ENCODE data around the gene NUDT22. TPM values are rescaled to one million over a fixed set of nuclear protein-coding genes. Genes with fewer than 3 reads are reported as not detected.

The NUDT22 gene
- total RNA-seq, 6 donors from 2014 or later: 30.3 to 94.3 (median 68.0) TPM

GRCh38 chr11:64208796-64209562 is 17.1 kb upstream of the NUDT22 start:
- peaks cover 24 to 46% (median 36%) of the 10 kb centered on the region in 4 donors for H3K4me1 ChIP-seq
- DNase-seq: peak in 1 of 2 donors; percentile 59
- TF ChIP-seq POLR2AphosphoS5 (IDR thresholded peaks at IDR 0.05) (no peak), EP300 (IDR thresholded peaks at IDR 0.05) (no peak), POLR2A (IDR thresholded peaks at IDR 0.05) (no peak)
- TF ChIP-seq, protein P1, sequence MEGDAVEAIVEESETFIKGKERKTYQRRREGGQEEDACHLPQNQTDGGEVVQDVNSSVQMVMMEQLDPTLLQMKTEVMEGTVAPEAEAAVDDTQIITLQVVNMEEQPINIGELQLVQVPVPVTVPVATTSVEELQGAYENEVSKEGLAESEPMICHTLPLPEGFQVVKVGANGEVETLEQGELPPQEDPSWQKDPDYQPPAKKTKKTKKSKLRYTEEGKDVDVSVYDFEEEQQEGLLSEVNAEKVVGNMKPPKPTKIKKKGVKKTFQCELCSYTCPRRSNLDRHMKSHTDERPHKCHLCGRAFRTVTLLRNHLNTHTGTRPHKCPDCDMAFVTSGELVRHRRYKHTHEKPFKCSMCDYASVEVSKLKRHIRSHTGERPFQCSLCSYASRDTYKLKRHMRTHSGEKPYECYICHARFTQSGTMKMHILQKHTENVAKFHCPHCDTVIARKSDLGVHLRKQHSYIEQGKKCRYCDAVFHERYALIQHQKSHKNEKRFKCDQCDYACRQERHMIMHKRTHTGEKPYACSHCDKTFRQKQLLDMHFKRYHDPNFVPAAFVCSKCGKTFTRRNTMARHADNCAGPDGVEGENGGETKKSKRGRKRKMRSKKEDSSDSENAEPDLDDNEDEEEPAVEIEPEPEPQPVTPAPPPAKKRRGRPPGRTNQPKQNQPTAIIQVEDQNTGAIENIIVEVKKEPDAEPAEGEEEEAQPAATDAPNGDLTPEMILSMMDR (IDR thresholded peaks at IDR 0.05): no peak
- no peaks in the 10 kb centered on the region for H3K9me3 ChIP-seq
- no peaks in the 10 kb centered on the region for H3K27me3 ChIP-seq
- H3K36me3 ChIP-seq: peaks cover 0 to 31% (median 22%) of the 10 kb centered on the region in 4 donors
- WGBS, 2 donors: 84 to 86% methylated on average over 16 to 18 of the region's 18 CpGs
- no peak for ATAC-seq (ENCODE audit: low FRiP score in 2 of 2)
- H3K4me3 ChIP-seq: peak overlapping the region in 1 of 4 donors; percentile 62
- peak overlapping the region; percentile 86 to 94 (median 90) for H3K27ac ChIP-seq

GRCh38 chr11:64209563-64209843 is 16.6 kb upstream of the NUDT22 start:
- WGBS, 2 donors: 88 to 91% methylated on average over 7 to 8 of the region's 8 CpGs
- ATAC-seq (ENCODE audit: low FRiP score in 2 of 2) (no peak), DNase-seq (no peak)
- H3K27me3 ChIP-seq: no peaks in the 10 kb centered on the region
- peaks cover 0 to 27% (median 18%) of the 10 kb centered on the region in 4 donors for H3K36me3 ChIP-seq
- TF ChIP-seq POLR2A (IDR thresholded peaks at IDR 0.05): no peak
- no peak for TF ChIP-seq POLR2AphosphoS5 (IDR thresholded peaks at IDR 0.05)
- TF ChIP-seq, protein P1 (IDR thresholded peaks at IDR 0.05): no peak
- TF ChIP-seq EP300 (IDR thresholded peaks at IDR 0.05): no peak
- H3K9me3 ChIP-seq: no peaks in the 10 kb centered on the region
- H3K4me3 ChIP-seq: no peak overlapping the region
- peak overlapping the region in 1 of 4 donors; percentile 86 for H3K27ac ChIP-seq
- peaks cover 20 to 41% (median 32%) of the 10 kb centered on the region in 4 donors for H3K4me1 ChIP-seq

- TF ChIP-seq POLR2A (IDR thresholded peaks at IDR 0.05) (no peak), EP300 (IDR thresholded peaks at IDR 0.05) (no peak), POLR2AphosphoS5 (IDR thresholded peaks at IDR 0.05) (no peak)
- TF ChIP-seq, protein P1 (IDR thresholded peaks at IDR 0.05): no peak
- no peaks in the 10 kb centered on the region for H3K9me3 ChIP-seq
- no peak overlapping the region for H3K27ac ChIP-seq
- peaks cover 0 to 29% (median 18%) of the 10 kb centered on the region in 4 donors for H3K36me3 ChIP-seq
- peaks cover 14 to 31% (median 24%) of the 10 kb centered on the region in 4 donors for H3K4me1 ChIP-seq
- ATAC-seq (ENCODE audit: low FRiP score in 2 of 2): no peak
- DNase-seq: peak in 1 of 2 donors; percentile 71
- no peaks in the 10 kb centered on the region for H3K27me3 ChIP-seq
- H3K4me3 ChIP-seq: no peak overlapping the region
- WGBS, 2 donors: 91 to 94% methylated on average over 19 to 24 of the region's 24 CpGs
These were observed 15.6 kb upstream of the NUDT22 start for GRCh38 chr11:64210301-64211020.

DNA sequence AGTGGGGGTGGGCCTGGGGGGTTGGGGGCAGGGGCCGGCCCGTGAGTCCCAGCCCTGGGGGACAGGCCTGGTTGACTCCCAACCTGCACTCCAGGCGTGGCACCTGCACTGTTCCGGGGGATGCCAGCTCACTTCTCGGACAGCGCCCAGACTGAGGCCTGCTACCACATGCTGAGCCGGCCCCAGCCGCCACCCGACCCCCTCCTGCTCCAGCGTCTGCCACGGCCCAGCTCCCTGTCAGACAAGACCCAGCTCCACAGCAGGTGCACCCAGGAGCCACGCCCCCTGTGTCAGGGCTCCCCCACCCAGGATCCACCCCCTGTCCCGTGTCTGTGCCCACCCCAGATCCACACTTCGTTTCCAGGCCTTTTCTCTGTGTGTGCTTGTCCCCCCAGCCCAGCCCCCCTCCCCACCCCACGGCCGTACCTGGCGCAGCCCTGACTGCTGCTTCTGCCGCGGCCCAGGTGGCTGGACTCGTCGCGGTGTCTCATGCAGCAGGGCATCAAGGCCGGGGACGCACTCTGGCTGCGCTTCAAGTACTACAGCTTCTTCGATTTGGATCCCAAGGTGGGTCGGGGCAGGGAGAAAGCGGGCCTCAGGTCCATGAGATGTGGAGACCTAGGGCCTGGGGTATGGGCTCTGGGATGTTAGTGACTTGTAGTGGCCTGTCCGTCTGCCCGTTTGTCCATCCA is 14.7 kb upstream of the NUDT22 start:
- DNase-seq: peak in 1 of 2 donors; percentile 73
- Histone ChIP-seq H3K27ac (no peak overlapping the region), H3K4me3 (no peak overlapping the region), H3K36me3 (peaks cover 0 to 33% (median 17%) of the 10 kb centered on the region in 4 donors), H3K9me3 (no peaks in the 10 kb centered on the region), H3K4me1 (peaks cover 8 to 25% (median 15%) of the 10 kb centered on the region in 4 donors), H3K27me3 (no peaks in the 10 kb centered on the region)
- WGBS, 2 donors: 91 to 92% methylated on average over 28 to 30 of the region's 30 CpGs
- TF ChIP-seq POLR2AphosphoS5 (IDR thresholded peaks at IDR 0.05): no peak
- TF ChIP-seq EP300 (IDR thresholded peaks at IDR 0.05): no peak
- TF ChIP-seq POLR2A (IDR thresholded peaks at IDR 0.05): no peak
- TF ChIP-seq, protein P1 (IDR thresholded peaks at IDR 0.05): no peak
- no peak for ATAC-seq (ENCODE audit: low FRiP score in 2 of 2)
